Activated CD4-positive, alpha-beta memory T cell treated with anti-CD3 and anti-CD28 coated beads for 36 hours (primary cell): ENCODE measurements around the gene JAKMIP3. TPM values are rescaled to one million over a fixed set of nuclear protein-coding genes. Genes with fewer than 3 reads are reported as not detected.

Source experiments
- CTCF ChIA-PET: fragments of 350-600 bp; sonication (Branson Sonifier 250); formaldehyde crosslinking; loops from one replicate; lab custom pipeline; 2021; ENCODE audit warnings: antibody characterized with exemption, inconsistent platforms; lab: Charles Lee
- POLR2A ChIA-PET: fragments of 350-600 bp; sonication (Branson Sonifier 250); formaldehyde crosslinking; loops from one replicate; lab custom pipeline; 2021; ENCODE audit warnings: antibody characterized with exemption; lab: Charles Lee
- DNase-seq: peaks from one replicate; pipeline ENCODE4 v3.0.0-alpha.2; 2020
- H3K27ac Mint-ChIP-seq: one replicate; pipeline ENCODE4 v1.8.0; 2021; ENCODE audit warnings: mixed read lengths
- H3K27me3 Mint-ChIP-seq: one replicate; pipeline ENCODE4 v1.8.0; 2021; ENCODE audit warnings: mixed read lengths
- H3K36me3 Mint-ChIP-seq: one replicate; pipeline ENCODE4 v1.8.0; 2021; ENCODE audit warnings: mixed read lengths
- H3K4me1 Mint-ChIP-seq: one replicate; pipeline ENCODE4 v1.8.0; 2021; ENCODE audit warnings: low read depth, mixed read lengths
- H3K4me3 Mint-ChIP-seq: one replicate; pipeline ENCODE4 v1.8.0; 2021; ENCODE audit warnings: mild to moderate bottlenecking, mixed read lengths
- H3K9me3 Mint-ChIP-seq: one replicate; pipeline ENCODE4 v1.8.0; 2021; ENCODE audit warnings: mixed read lengths
- intact Hi-C: fragments of 100-400 bp; cut with micrococcal nuclease; formaldehyde crosslinking; loops from one replicate; pipeline ENCODE4 v1.15.1; 2023
- total RNA-seq, 2 experiments: library from RNA; stranded (reverse); gene quantifications; one replicate each; pipeline ENCODE4 v1.2.3, GENCODE V29; 2021

JAKMIP3 gene
- total RNA-seq, 2 experiments from 2014 or later, result 0.77 to 0.95 TPM

GRCh38 chr10:132102717-132103110, 37.0 kb downstream of the JAKMIP3 start:
- CTCF ChIA-PET, result no interaction called here
- no peaks in the 10 kb centered on the region for H3K36me3 Mint-ChIP-seq
- no peaks in the 10 kb centered on the region for H3K4me1 Mint-ChIP-seq
- intact Hi-C loops, result no loop called here
- no peak overlapping the region for H3K27ac Mint-ChIP-seq
- no peaks in the 10 kb centered on the region for H3K9me3 Mint-ChIP-seq
- H3K27me3 Mint-ChIP-seq, result peaks cover 11% of the 10 kb centered on the region
- H3K4me3 Mint-ChIP-seq, result no peak overlapping the region
- POLR2A ChIA-PET, result no interaction called here
- DNase-seq, result no peak

GRCh38 chr10:132103116-132103910, 37.6 kb downstream of the JAKMIP3 start:
- H3K27ac Mint-ChIP-seq, result no peak overlapping the region
- CTCF ChIA-PET, result no interaction called here
- intact Hi-C loops, result no loop called here
- H3K4me3 Mint-ChIP-seq, result no peak overlapping the region
- H3K27me3 Mint-ChIP-seq, result peaks cover 8% of the 10 kb centered on the region
- POLR2A ChIA-PET, result no interaction called here
- DNase-seq, result no peak
- H3K4me1 Mint-ChIP-seq, result no peaks in the 10 kb centered on the region
- H3K36me3 Mint-ChIP-seq, result no peaks in the 10 kb centered on the region
- H3K9me3 Mint-ChIP-seq, result no peaks in the 10 kb centered on the region

GRCh38 chr10:132104062-132104461, 38.3 kb downstream of the JAKMIP3 start:
- no peak overlapping the region for H3K4me3 Mint-ChIP-seq
- CTCF ChIA-PET, result no interaction called here
- no peak for DNase-seq

GRCh38 chr10:132104471-132105301, 38.9 kb downstream of the JAKMIP3 start:
- ChIA-PET POLR2A (no interaction called here), CTCF (no interaction called here)
- H3K4me1 Mint-ChIP-seq, result no peaks in the 10 kb centered on the region
- no peak for DNase-seq
- peaks cover 7% of the 10 kb centered on the region for H3K27me3 Mint-ChIP-seq
- H3K4me3 Mint-ChIP-seq, result no peak overlapping the region
- no peak overlapping the region for H3K27ac Mint-ChIP-seq
- H3K36me3 Mint-ChIP-seq, result no peaks in the 10 kb centered on the region
- H3K9me3 Mint-ChIP-seq, result no peaks in the 10 kb centered on the region
- intact Hi-C loops, result no loop called here

More at GRCh38 chr10:132104062-132104461, 38.3 kb downstream of the JAKMIP3 start:
- Mint-ChIP-seq H3K9me3 (no peaks in the 10 kb centered on the region), H3K36me3 (no peaks in the 10 kb centered on the region), H3K4me1 (no peaks in the 10 kb centered on the region), H3K27me3 (peaks cover 7% of the 10 kb centered on the region), H3K27ac (no peak overlapping the region)
- POLR2A ChIA-PET, result no interaction called here
- intact Hi-C loops, result no loop called here

- POLR2A ChIA-PET, result no interaction called here
- CTCF ChIA-PET, result no interaction called here
- no peaks in the 10 kb centered on the region for H3K9me3 Mint-ChIP-seq
- no peaks in the 10 kb centered on the region for H3K36me3 Mint-ChIP-seq
- intact Hi-C loops, result no loop called here
- peaks cover 7% of the 10 kb centered on the region for H3K27me3 Mint-ChIP-seq
- no peak overlapping the region for H3K27ac Mint-ChIP-seq
- no peak overlapping the region for H3K4me3 Mint-ChIP-seq
- DNase-seq, result no peak
- no peaks in the 10 kb centered on the region for H3K4me1 Mint-ChIP-seq
Observed at GRCh38 chr10:132105302-132105995, 39.7 kb downstream of the JAKMIP3 start.

GRCh38 chr10:132106431-132106830, 40.7 kb downstream of the JAKMIP3 start:
- intact Hi-C loops, result no loop called here
- ChIA-PET POLR2A (no interaction called here), CTCF (no interaction called here)
- Mint-ChIP-seq H3K4me1 (no peaks in the 10 kb centered on the region), H3K36me3 (no peaks in the 10 kb centered on the region), H3K27ac (no peak overlapping the region), H3K27me3 (peaks cover 3% of the 10 kb centered on the region), H3K4me3 (no peak overlapping the region), H3K9me3 (no peaks in the 10 kb centered on the region)
- DNase-seq, result no peak

- Mint-ChIP-seq H3K27me3 (no peaks in the 10 kb centered on the region), H3K4me3 (no peak overlapping the region), H3K4me1 (no peaks in the 10 kb centered on the region), H3K36me3 (no peaks in the 10 kb centered on the region), H3K27ac (no peak overlapping the region), H3K9me3 (no peaks in the 10 kb centered on the region)
- intact Hi-C loops, result no loop called here
- CTCF ChIA-PET, result no interaction called here
- POLR2A ChIA-PET, result no interaction called here
- DNase-seq, result no peak
Observed at GRCh38 chr10:132107186-132107948, 41.6 kb downstream of the JAKMIP3 start.

GRCh38 chr10:132107949-132108877, 42.5 kb downstream of the JAKMIP3 start:
- Mint-ChIP-seq H3K36me3 (no peaks in the 10 kb centered on the region), H3K27ac (no peak overlapping the region), H3K27me3 (no peaks in the 10 kb centered on the region), H3K4me3 (no peak overlapping the region), H3K4me1 (no peaks in the 10 kb centered on the region), H3K9me3 (no peaks in the 10 kb centered on the region)
- intact Hi-C loops, result no loop called here
- DNase-seq, result no peak
- POLR2A ChIA-PET, result no interaction called here
- CTCF ChIA-PET, result no interaction called here

GRCh38 chr10:132109341-132110110, 43.8 kb downstream of the JAKMIP3 start:
- Mint-ChIP-seq H3K9me3 (no peaks in the 10 kb centered on the region), H3K4me1 (no peaks in the 10 kb centered on the region), H3K27me3 (no peaks in the 10 kb centered on the region), H3K4me3 (no peak overlapping the region), H3K36me3 (no peaks in the 10 kb centered on the region), H3K27ac (no peak overlapping the region)
- CTCF ChIA-PET, result interaction anchor here (0.6 kb wide), 1 partner anchor 107 kb away, joined by 3 read pairs; no protein-coding TSS in a partner anchor
- intact Hi-C loops, result no loop called here
- POLR2A ChIA-PET, result no interaction called here
- no peak for DNase-seq

- POLR2A ChIA-PET, result no interaction called here
- Mint-ChIP-seq H3K9me3 (no peaks in the 10 kb centered on the region), H3K27ac (no peak overlapping the region), H3K4me1 (no peaks in the 10 kb centered on the region), H3K4me3 (no peak overlapping the region), H3K36me3 (no peaks in the 10 kb centered on the region), H3K27me3 (no peaks in the 10 kb centered on the region)
- no peak for DNase-seq
- CTCF ChIA-PET, result interaction anchor here (0.6 kb wide), 1 partner anchor 106 kb away, joined by 3 read pairs; no protein-coding TSS in a partner anchor
- intact Hi-C loops, result no loop called here
Observed at GRCh38 chr10:132110111-132110521, 44.4 kb downstream of the JAKMIP3 start.
